ENCODE measurements around the gene MRPL4. TPM values are rescaled to one million over a fixed set of nuclear protein-coding genes. Genes with fewer than 3 reads are reported as not detected.

MRPL4 gene
- polyA plus RNA-seq, 3 donors from 2014 or later, result 24.3 to 42.6 (median 27.1) TPM

GRCh38 chr19:10289836-10290356 is 37.9 kb downstream of the MRPL4 start, which contains the start of gene ICAM5:
Gene ICAM5, plus strand, starts transcription at chr19:10289952. Its CDS starts 92 bp downstream, at chr19:10290044.
- peaks cover 50 to 77% (median 51%) of the 10 kb centered on the region in 3 donors for H3K27me3 Mint-ChIP-seq (ENCODE audit: low read depth in 3 of 3)
- H3K4me1 Mint-ChIP-seq, result peaks cover 77 to 82% of the 10 kb centered on the region in 2 donors
- peak within 1 kb of the TSS in 3 of 6 donors; percentile 41 to 66 (median 49) for H3K27ac Mint-ChIP-seq
- peak in 2 of 3 donors; percentile 24 to 36 for DNase-seq
- peaks cover 0 to 4% (median 0%) of the 10 kb centered on the region in 6 donors for H3K9me3 Mint-ChIP-seq
- H3K4me3 Mint-ChIP-seq, result peak within 1 kb of the TSS; percentile 83 to 90 (median 85)
- H3K36me3 Mint-ChIP-seq, result peaks cover 13 to 17% (median 14%) of the 10 kb centered on the region in 3 donors

- H3K27ac Mint-ChIP-seq, result peak overlapping the region in 1 of 6 donors; percentile 39
- H3K27me3 Mint-ChIP-seq (ENCODE audit: low read depth in 3 of 3), result peaks cover 51 to 77% (median 54%) of the 10 kb centered on the region in 3 donors
- peaks cover 8 to 11% (median 9%) of the 10 kb centered on the region in 3 donors for H3K36me3 Mint-ChIP-seq
- peaks cover 76 to 78% of the 10 kb centered on the region in 2 donors for H3K4me1 Mint-ChIP-seq
- DNase-seq, result no peak
- peaks cover 0 to 2% (median 0%) of the 10 kb centered on the region in 6 donors for H3K9me3 Mint-ChIP-seq
- H3K4me3 Mint-ChIP-seq, result peak overlapping the region; percentile 83 to 90 (median 85)
Measured at GRCh38 chr19:10290357-10290875, 38.4 kb downstream of the MRPL4 start.

- Mint-ChIP-seq H3K27me3 (ENCODE audit: low read depth in 3 of 3) (peaks cover 54 to 81% (median 59%) of the 10 kb centered on the region in 3 donors), H3K4me3 (peak overlapping the region; percentile 83 to 90 (median 85)), H3K9me3 (peaks cover 0 to 2% (median 0%) of the 10 kb centered on the region in 6 donors), H3K36me3 (peaks cover 2 to 6% (median 3%) of the 10 kb centered on the region in 3 donors), H3K4me1 (peaks cover 78% of the 10 kb centered on the region in 2 donors), H3K27ac (peak overlapping the region in 3 of 6 donors; percentile 32 to 71 (median 39))
- peak; percentile 54 to 59 (median 55) for DNase-seq
Measured at GRCh38 chr19:10290876-10291553, 39.0 kb downstream of the MRPL4 start.

- Mint-ChIP-seq H3K4me1 (peaks cover 71% of the 10 kb centered on the region in 2 donors), H3K9me3 (peaks cover 0 to 3% (median 0%) of the 10 kb centered on the region in 6 donors), H3K4me3 (peak overlapping the region; percentile 83 to 90 (median 85)), H3K36me3 (no peaks in the 10 kb centered on the region), H3K27me3 (ENCODE audit: low read depth in 3 of 3) (peaks cover 54 to 76% (median 59%) of the 10 kb centered on the region in 3 donors), H3K27ac (peak overlapping the region in 4 of 6 donors; percentile 39 to 73 (median 56))
- DNase-seq, result peak in 1 of 3 donors; percentile 17
Measured at GRCh38 chr19:10291554-10292205, 39.7 kb downstream of the MRPL4 start.

DNA sequence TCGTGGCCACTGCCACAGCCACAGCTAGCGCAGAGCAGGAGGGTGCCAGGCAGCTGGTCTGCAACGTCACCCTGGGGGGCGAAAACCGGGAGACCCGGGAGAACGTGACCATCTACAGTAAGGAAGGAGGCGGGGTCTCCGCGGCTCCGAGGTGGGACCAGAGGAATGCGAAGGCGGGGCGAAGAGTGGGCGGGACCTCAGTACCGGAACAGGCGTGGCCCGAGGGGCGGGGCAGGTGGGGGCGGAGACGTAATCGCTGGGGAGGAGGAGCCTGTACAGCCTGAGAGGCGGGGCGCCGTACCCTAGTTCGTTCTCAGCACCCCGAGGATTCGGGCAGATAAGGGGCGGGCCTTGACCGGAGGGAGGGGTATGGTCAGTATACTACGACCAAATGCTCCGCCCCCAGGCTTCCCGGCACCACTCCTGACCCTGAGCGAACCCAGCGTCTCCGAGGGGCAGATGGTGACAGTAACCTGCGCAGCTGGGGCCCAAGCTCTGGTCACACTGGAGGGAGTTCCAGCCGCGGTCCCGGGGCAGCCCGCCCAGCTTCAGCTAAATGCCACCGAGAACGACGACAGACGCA is 40.3 kb downstream of the MRPL4 start:
- DNase-seq, result peak; percentile 71 to 73 (median 72)
- Mint-ChIP-seq H3K27me3 (ENCODE audit: low read depth in 3 of 3) (peaks cover 48 to 72% (median 56%) of the 10 kb centered on the region in 3 donors), H3K9me3 (peaks cover 0 to 3% (median 0%) of the 10 kb centered on the region in 6 donors), H3K36me3 (no peaks in the 10 kb centered on the region), H3K27ac (peak overlapping the region in 5 of 6 donors; percentile 39 to 73 (median 50)), H3K4me3 (peak overlapping the region; percentile 83 to 90 (median 85)), H3K4me1 (peaks cover 65% of the 10 kb centered on the region in 2 donors)

- peak in 2 of 3 donors; percentile 23 to 34 for DNase-seq
- Mint-ChIP-seq H3K4me1 (peaks cover 58% of the 10 kb centered on the region in 2 donors), H3K27ac (peak overlapping the region in 5 of 6 donors; percentile 21 to 75 (median 50)), H3K4me3 (peak overlapping the region; percentile 83 to 90 (median 85)), H3K9me3 (peaks cover 0 to 3% (median 0%) of the 10 kb centered on the region in 6 donors), H3K36me3 (no peaks in the 10 kb centered on the region), H3K27me3 (ENCODE audit: low read depth in 3 of 3) (peaks cover 43 to 64% (median 52%) of the 10 kb centered on the region in 3 donors)
Measured at GRCh38 chr19:10292789-10293636, 41.0 kb downstream of the MRPL4 start.

DNA sequence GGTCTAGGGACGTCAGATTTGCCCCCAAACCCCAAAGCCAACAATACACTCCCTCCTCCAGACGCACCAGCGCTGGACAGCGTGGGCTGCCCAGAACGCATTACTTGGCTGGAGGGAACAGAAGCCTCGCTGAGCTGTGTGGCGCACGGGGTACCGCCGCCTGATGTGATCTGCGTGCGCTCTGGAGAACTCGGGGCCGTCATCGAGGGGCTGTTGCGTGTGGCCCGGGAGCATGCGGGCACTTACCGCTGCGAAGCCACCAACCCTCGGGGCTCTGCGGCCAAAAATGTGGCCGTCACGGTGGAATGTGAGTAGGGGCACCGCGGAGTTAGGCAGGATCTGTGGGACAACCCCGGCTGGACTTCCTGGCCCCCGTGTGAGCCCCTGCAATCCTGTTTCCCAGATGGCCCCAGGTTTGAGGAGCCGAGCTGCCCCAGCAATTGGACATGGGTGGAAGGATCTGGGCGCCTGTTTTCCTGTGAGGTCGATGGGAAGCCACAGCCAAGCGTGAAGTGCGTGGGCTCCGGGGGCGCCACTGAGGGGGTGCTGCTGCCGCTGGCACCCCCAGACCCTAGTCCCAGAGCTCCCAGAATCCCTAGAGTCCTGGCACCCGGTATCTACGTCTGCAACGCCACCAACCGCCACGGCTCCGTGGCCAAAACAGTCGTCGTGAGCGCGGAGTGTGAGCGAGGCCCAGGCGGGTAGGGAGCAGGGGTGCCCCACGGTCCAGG is 41.8 kb downstream of the MRPL4 start:
- Mint-ChIP-seq H3K9me3 (peaks cover 0 to 3% (median 0%) of the 10 kb centered on the region in 6 donors), H3K4me3 (peak overlapping the region in 2 of 5 donors; percentile 86 to 90), H3K4me1 (peaks cover 50 to 53% of the 10 kb centered on the region in 2 donors), H3K27ac (peak overlapping the region in 2 of 6 donors; percentile 39 to 75), H3K36me3 (no peaks in the 10 kb centered on the region), H3K27me3 (ENCODE audit: low read depth in 3 of 3) (peaks cover 41 to 58% (median 47%) of the 10 kb centered on the region in 3 donors)
- DNase-seq, result no peak

GRCh38 chr19:10294368-10294697 is 42.3 kb downstream of the MRPL4 start:
- Mint-ChIP-seq H3K9me3 (peaks cover 0 to 3% (median 0%) of the 10 kb centered on the region in 6 donors), H3K27ac (no peak overlapping the region), H3K4me3 (peak overlapping the region; percentile 29 to 92 (median 49)), H3K4me1 (peaks cover 45 to 47% of the 10 kb centered on the region in 2 donors), H3K36me3 (no peaks in the 10 kb centered on the region), H3K27me3 (ENCODE audit: low read depth in 3 of 3) (peaks cover 36 to 55% (median 47%) of the 10 kb centered on the region in 3 donors)
- no peak for DNase-seq

DNA sequence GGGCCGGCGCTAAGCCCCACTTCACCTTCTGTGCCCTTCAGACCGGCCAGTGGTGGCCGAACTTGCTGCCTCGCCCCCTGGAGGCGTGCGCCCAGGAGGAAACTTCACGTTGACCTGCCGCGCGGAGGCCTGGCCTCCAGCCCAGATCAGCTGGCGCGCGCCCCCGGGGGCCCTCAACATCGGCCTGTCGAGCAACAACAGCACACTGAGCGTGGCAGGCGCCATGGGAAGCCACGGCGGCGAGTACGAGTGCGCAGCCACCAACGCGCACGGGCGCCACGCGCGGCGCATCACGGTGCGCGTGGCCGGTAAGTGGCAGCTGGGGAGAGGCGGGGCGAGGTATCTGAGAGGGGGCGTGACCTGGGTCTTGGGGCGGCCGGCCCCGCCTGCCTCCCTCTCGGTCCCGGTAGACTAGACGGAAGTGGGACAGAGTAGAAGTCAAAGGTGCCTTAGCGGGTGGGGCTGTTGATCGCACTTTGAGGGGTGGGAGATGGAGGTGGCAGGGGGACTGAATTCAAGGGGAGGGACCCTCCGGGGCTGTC is 43.4 kb downstream of the MRPL4 start:
- H3K27ac Mint-ChIP-seq, result peak overlapping the region; percentile 31 to 95 (median 85)
- peaks cover 37 to 41% of the 10 kb centered on the region in 2 donors for H3K4me1 Mint-ChIP-seq
- DNase-seq, result peak; percentile 74 to 81 (median 79)
- H3K36me3 Mint-ChIP-seq, result no peaks in the 10 kb centered on the region
- H3K9me3 Mint-ChIP-seq, result peaks cover 0 to 3% (median 0%) of the 10 kb centered on the region in 6 donors
- peak overlapping the region; percentile 87 to 95 (median 91) for H3K4me3 Mint-ChIP-seq
- peaks cover 32 to 48% (median 42%) of the 10 kb centered on the region in 3 donors for H3K27me3 Mint-ChIP-seq (ENCODE audit: low read depth in 3 of 3)

DNA sequence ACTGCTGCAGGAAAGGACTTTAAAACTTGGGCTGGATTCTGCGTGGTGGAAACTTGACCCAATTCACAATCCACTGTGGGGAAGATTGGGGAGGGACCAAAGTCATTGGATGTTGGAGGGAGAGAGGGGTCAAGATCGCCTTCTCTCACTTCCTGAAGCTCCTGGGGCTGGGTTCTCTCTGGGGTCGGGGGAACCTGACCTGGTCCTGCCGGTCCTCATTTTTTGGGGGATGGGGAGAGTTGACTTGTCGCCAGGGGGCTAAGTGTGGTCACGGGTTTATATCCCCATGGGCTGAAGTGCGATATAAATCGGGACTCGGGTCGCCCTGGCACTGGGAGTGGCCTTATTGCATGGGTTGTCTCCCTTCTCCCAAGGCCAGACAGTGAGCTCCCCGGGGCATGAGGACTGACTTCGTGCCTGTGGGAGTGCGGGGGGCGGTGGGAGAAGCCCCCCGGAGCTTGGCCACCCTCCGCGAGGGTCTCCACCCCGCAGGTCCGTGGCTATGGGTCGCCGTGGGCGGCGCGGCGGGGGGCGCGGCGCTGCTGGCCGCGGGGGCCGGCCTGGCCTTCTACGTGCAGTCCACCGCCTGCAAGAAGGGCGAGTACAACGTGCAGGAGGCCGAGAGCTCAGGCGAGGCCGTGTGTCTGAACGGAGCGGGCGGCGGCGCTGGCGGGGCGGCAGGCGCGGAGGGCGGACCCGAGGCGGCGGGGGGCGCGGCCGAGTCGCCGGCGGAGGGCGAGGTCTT is 44.0 kb downstream of the MRPL4 start:
- peak overlapping the region; percentile 31 to 95 (median 85) for H3K27ac Mint-ChIP-seq
- peak overlapping the region; percentile 87 to 95 (median 91) for H3K4me3 Mint-ChIP-seq
- no peak for DNase-seq
- peaks cover 31 to 35% of the 10 kb centered on the region in 2 donors for H3K4me1 Mint-ChIP-seq
- peaks cover 29 to 43% (median 38%) of the 10 kb centered on the region in 3 donors for H3K27me3 Mint-ChIP-seq (ENCODE audit: low read depth in 3 of 3)
- peaks cover 0 to 3% (median 0%) of the 10 kb centered on the region in 6 donors for H3K9me3 Mint-ChIP-seq
- no peaks in the 10 kb centered on the region for H3K36me3 Mint-ChIP-seq
